Adrenal gland (tissue), 5 donors: ENCODE results near the gene ENTHD1.

Experiments
- CTCF ChIP-seq, 6 experiments: fragments of 450-650 bp in 4 of 6; fragments of 200-600 bp in 2 of 6; sonication (generic) in 1 of 6; IDR thresholded peaks; 1 replicate in 5 of 6; 2 replicates in 1 of 6; pipeline versions ENCODE4 v1.5.1 to v1.8.0; 2016 to 2021; ENCODE audit warnings: antibody characterized with exemption in 6 of 6, mild to moderate bottlenecking in 2 of 6, moderate library complexity in 1 of 6
- POLR2A ChIP-seq, 2 donors: fragments of 450-650 bp; IDR thresholded peaks; one replicate each; pipeline ENCODE4 v1.6.1; 2017; ENCODE audit warnings: antibody characterized with exemption in 2 of 2, mild to moderate bottlenecking in 2 of 2, moderate library complexity in 1 of 2
- donor health status: DM: no; HTN: no; CAD: no.

- TF ChIP-seq POLR2A (IDR thresholded peaks at IDR 0.05) (no peak), CTCF (IDR thresholded peaks at IDR 0.05) (no peak)
Measured at GRCh38 chr22:39904862-39905261, 11.3 kb upstream of the ENTHD1 start.
